K562 (cell line): Measurements from ENCODE around the gene TIPARP. TPM values are rescaled to one million over a fixed set of nuclear protein-coding genes. Genes with fewer than 3 reads are reported as not detected.
A peak's percentile ranks its signal among the peaks of the same experiment; 100 is the strongest.

Experiments used
- ATAC-seq: fragments of 200-7000 bp; cut with Tn5 transposase; 3 replicates; pipeline ENCODE4 v1.9.1; 2020; ENCODE audit warnings: moderate library complexity
- BruUV-seq: library from RNA; stranded (reverse); fragments of 400-500 nt; replicated peaks from 2 replicates; lab custom pipeline; 2021; lab: Mats Ljungman, UMichigan
- CTCF ChIA-PET: fragments of 300-600 bp; formaldehyde crosslinking; extraction: SDS; loops from one replicate; lab custom pipeline; 2021; ENCODE audit warnings: low intra/inter-chr PET ratio; lab: Yijun Ruan, JAX
- POLR2A ChIA-PET: fragments of 300-600, 350-650 bp; sonication (Branson Sonifier 250); formaldehyde crosslinking; extraction: SDS; loops from one replicate; lab custom pipeline; 2021; ENCODE audit warnings: antibody characterized with exemption, inconsistent platforms; lab: Yijun Ruan, JAX
- DNase-seq, 4 experiments: peaks; one replicate each; pipeline versions ENCODE4 v3.0.0 to v3.0.0-alpha.2; 2011 to 2018; ENCODE audit warnings: low spot score in 3 of 4, mixed read lengths in 3 of 4; ENCODE audit errors: extremely low read depth in 1 of 4
- FAIRE-seq: peaks from 2 replicates; lab custom pipeline; 2011; peaks lifted over from hg19 to GRCh38; lab: Jason Lieb, UNC
- H2AFZ ChIP-seq: 2 replicates; pipeline ENCODE4 v1.6.0; 2011; ENCODE audit warnings: low read depth, low read length, control low read depth, inconsistent platforms
- H3K27ac ChIP-seq: fragments of 200-600 bp; 3 replicates; pipeline ENCODE4 v1.8.0; 2011; ENCODE audit warnings: low read depth, mild to moderate bottlenecking, control low read depth, inconsistent platforms, low read length, moderate library complexity, mixed read lengths; ENCODE audit errors: extremely low read depth
- H3K27me3 ChIP-seq, 2 experiments: fragments of 300-600 bp in 1 of 2; 2 replicates in 1 of 2; 3 replicates in 1 of 2; pipeline versions ENCODE4 v1.6.0 to v1.8.0; 2011; ENCODE audit warnings: inconsistent platforms in 2 of 2, low read length in 2 of 2, mild to moderate bottlenecking in 1 of 2, mixed read lengths in 1 of 2, moderate library complexity in 1 of 2; ENCODE audit not compliant: control insufficient read depth in 2 of 2, insufficient read depth in 2 of 2
- H3K36me3 ChIP-seq: fragments of 300-600 bp; 3 replicates; pipeline ENCODE4 v1.8.0; 2011; ENCODE audit warnings: mild to moderate bottlenecking, low read length, inconsistent platforms; ENCODE audit not compliant: control insufficient read depth, insufficient read depth
- H3K4me1 ChIP-seq, 2 experiments: fragments of 200-600 bp in 1 of 2; replicated peaks in 1 of 2; 2 replicates in 1 of 2; 3 replicates in 1 of 2; pipeline versions ENCODE4 v1.5.1 to v1.8.0; 2011; ENCODE audit warnings: inconsistent platforms in 2 of 2, low read length in 2 of 2, mild to moderate bottlenecking in 1 of 2, mixed read lengths in 1 of 2, moderate library complexity in 1 of 2; ENCODE audit not compliant: control insufficient read depth in 2 of 2, insufficient read depth in 2 of 2
- H3K4me2 ChIP-seq: 2 replicates; pipeline ENCODE4 v1.6.1; 2011; ENCODE audit warnings: low read length, control low read depth, inconsistent platforms, mixed read lengths; ENCODE audit not compliant: insufficient read depth
- H3K4me3 ChIP-seq: fragments of 200-600 bp; sonication (generic), shearing (Covaris generic); 2 replicates; pipeline ENCODE4 v1.5.1; 2016; ENCODE audit warnings: control low read depth, inconsistent platforms
- H3K79me2 ChIP-seq: fragments of 200-600 bp; 3 replicates; pipeline ENCODE4 v1.8.0; 2011; ENCODE audit warnings: low read length, inconsistent platforms; ENCODE audit not compliant: control insufficient read depth, insufficient read depth
- H3K9ac ChIP-seq, 2 experiments: 2 replicates each; pipeline versions ENCODE4 v1.6.0 to v1.6.1; 2011; ENCODE audit warnings: low read depth in 2 of 2, low read length in 2 of 2, control low read depth in 1 of 2, inconsistent platforms in 1 of 2, mild to moderate bottlenecking in 1 of 2, mixed read lengths in 1 of 2; ENCODE audit not compliant: insufficient read depth in 1 of 2
- H3K9me1 ChIP-seq: one replicate; pipeline ENCODE4 v1.6.0; 2011; ENCODE audit warnings: inconsistent platforms, mild to moderate bottlenecking, low read length, moderate library complexity; ENCODE audit not compliant: control insufficient read depth, insufficient read depth
- H3K9me3 ChIP-seq: replicated peaks from 2 replicates; pipeline ENCODE4 v1.5.1; 2011; ENCODE audit warnings: low read depth, low read length, inconsistent platforms; ENCODE audit not compliant: control insufficient read depth, insufficient read depth
- H4K20me1 ChIP-seq: replicated peaks from 2 replicates; pipeline ENCODE4 v1.6.1; 2011; ENCODE audit warnings: low read length, inconsistent platforms, mixed read lengths; ENCODE audit not compliant: control insufficient read depth, insufficient read depth
- BDP1 ChIP-seq: IDR thresholded peaks from 3 replicates; pipeline ENCODE4 v1.6.1; 2011; ENCODE audit not compliant: insufficient read length, insufficient read depth
- CBFB ChIP-seq: sonication (generic); formaldehyde crosslinking; IDR thresholded peaks from 2 replicates; pipeline ENCODE4 v1.4.0; 2020; ENCODE audit warnings: mild to moderate bottlenecking, missing genetic modification reagents
- CBX1 ChIP-seq: sonication (generic); IDR thresholded peaks from 2 replicates; pipeline ENCODE4 v1.6.1; 2016; ENCODE audit warnings: antibody characterized with exemption, low read depth, mild to moderate bottlenecking
- GATAD2A ChIP-seq: fragments of 450-650 bp; IDR thresholded peaks from 2 replicates; pipeline ENCODE4 v1.6.1; 2017
- GTF2A2 ChIP-seq: IDR thresholded peaks from 2 replicates; pipeline ENCODE4 v1.6.1; 2016; ENCODE audit warnings: mild to moderate bottlenecking, missing genetic modification characterization, missing compliant biosample characterization
- HNRNPLL ChIP-seq: fragments of 200-400 bp; formaldehyde crosslinking; IDR thresholded peaks from 2 replicates; pipeline ENCODE4 v1.6.1; 2017; ENCODE audit warnings: low read length, low read depth, mild to moderate bottlenecking; ENCODE audit not compliant: poor library complexity, severe bottlenecking
- MIER1 ChIP-seq: fragments of 450-650 bp; IDR thresholded peaks from 2 replicates; pipeline ENCODE4 v1.6.1; 2016; ENCODE audit warnings: antibody characterized with exemption, mild to moderate bottlenecking, low read depth
- NUFIP1 ChIP-seq: fragments of 450-650 bp; IDR thresholded peaks from 2 replicates; pipeline ENCODE4 v1.6.1; 2018; ENCODE audit not compliant: partially characterized antibody
- PCBP1 ChIP-seq: fragments of 200-400 bp; formaldehyde crosslinking; IDR thresholded peaks from 2 replicates; pipeline ENCODE4 v1.6.1; 2018; ENCODE audit warnings: mild to moderate bottlenecking, low read depth, low read length; ENCODE audit not compliant: poor library complexity, severe bottlenecking
- PCBP2 ChIP-seq: fragments of 200-400 bp; formaldehyde crosslinking; IDR thresholded peaks from 2 replicates; pipeline ENCODE4 v1.6.1; 2018; ENCODE audit warnings: low read length, low read depth, mild to moderate bottlenecking, moderate library complexity; ENCODE audit not compliant: poor library complexity, severe bottlenecking
- POLR2AphosphoS2 ChIP-seq: IDR thresholded peaks from 2 replicates; pipeline ENCODE4 v1.6.1; 2012; ENCODE audit warnings: low read length, improper control_type of control experiment
- ZNF507 ChIP-seq: conservative IDR thresholded peaks from 2 replicates; pipeline ENCODE4 v1.6.1; 2017; ENCODE audit warnings: missing genetic modification characterization, missing compliant biosample characterization
- WGBS: fragments of 100-300 bp; shearing (Covaris generic); methylation state at CpG from one replicate; pipeline ENCODE4 v1.1.6; 2016; ENCODE audit warnings: low coverage, mixed read lengths; ENCODE audit not compliant: insufficient coverage; ENCODE audit errors: missing lambda C conversion rate; 5-methylcytosine and 5-hydroxymethylcytosine counted together
- in situ Hi-C: fragments of 300-500 bp; cut with MboI; formaldehyde crosslinking; loops from 4 replicates; pipeline ENCODE4 v1.15.0; 2018; ENCODE audit warnings: inconsistent platforms, mixed read lengths
- intact Hi-C: fragments of 100-400 bp; cut with micrococcal nuclease; formaldehyde crosslinking; loops from 2 replicates; pipeline ENCODE4 v1.14.2; 2022
- polyA plus RNA-seq, 8 experiments: library from polyadenylated mRNA; depleted of rRNA in 4 of 8; stranded (reverse) in 5 of 8; unstranded in 3 of 8; fragments of >200 nt; fragmentation: Nextera tagmentation in 2 of 8; fragmentation: Illumina TruSeq in 1 of 8; extraction: Ambion mirVana in 2 of 8; extraction: Trizol in 1 of 8; gene quantifications; 2 replicates each; pipeline versions ENCODE4 v1.2.1 to v1.2.3, GENCODE V29; 2011 to 2014; ENCODE audit warnings: inconsistent platforms in 1 of 8, missing spikeins in 1 of 8
- total RNA-seq, 7 experiments: library from RNA; depleted of rRNA in 6 of 7; stranded (reverse); fragments of >200 nt in 6 of 7; fragmentation: Illumina TruSeq in 2 of 7; extraction: Trizol in 2 of 7; gene quantifications; 2 replicates each; pipeline versions ENCODE4 v1.2.1 to v1.2.3, GENCODE V29; 2011 to 2021; ENCODE audit warnings: low replicate concordance in 1 of 7
- TF ChIP-seq, protein P1 (sequence below): sonication (generic); formaldehyde crosslinking; IDR thresholded peaks from 2 replicates; pipeline ENCODE4 v1.8.1; 2023; ENCODE audit warnings: mild to moderate bottlenecking, missing genetic modification reagents
- TF ChIP-seq, protein P2 (sequence below): fragments of 250-450 bp; sonication (Bioruptor Pico); IDR thresholded peaks from 2 replicates; pipeline ENCODE4 v1.8.0; 2021; ENCODE audit warnings: moderate library complexity, mild to moderate bottlenecking, inconsistent platforms
- TF ChIP-seq, protein P3 (sequence below), 2 experiments: fragments of 450-650 bp; conservative IDR thresholded peaks; 2 replicates each; pipeline ENCODE4 v1.6.1; 2017; ENCODE audit warnings: mild to moderate bottlenecking in 2 of 2, moderate library complexity in 2 of 2

Gene TIPARP
- total and polyA plus RNA-seq, 9 of the 15 experiments (the other 6 are each of a cell fraction or from before 2014, with no cell fraction given) = 2.4 to 29.4 (median 15.1) TPM

DNA sequence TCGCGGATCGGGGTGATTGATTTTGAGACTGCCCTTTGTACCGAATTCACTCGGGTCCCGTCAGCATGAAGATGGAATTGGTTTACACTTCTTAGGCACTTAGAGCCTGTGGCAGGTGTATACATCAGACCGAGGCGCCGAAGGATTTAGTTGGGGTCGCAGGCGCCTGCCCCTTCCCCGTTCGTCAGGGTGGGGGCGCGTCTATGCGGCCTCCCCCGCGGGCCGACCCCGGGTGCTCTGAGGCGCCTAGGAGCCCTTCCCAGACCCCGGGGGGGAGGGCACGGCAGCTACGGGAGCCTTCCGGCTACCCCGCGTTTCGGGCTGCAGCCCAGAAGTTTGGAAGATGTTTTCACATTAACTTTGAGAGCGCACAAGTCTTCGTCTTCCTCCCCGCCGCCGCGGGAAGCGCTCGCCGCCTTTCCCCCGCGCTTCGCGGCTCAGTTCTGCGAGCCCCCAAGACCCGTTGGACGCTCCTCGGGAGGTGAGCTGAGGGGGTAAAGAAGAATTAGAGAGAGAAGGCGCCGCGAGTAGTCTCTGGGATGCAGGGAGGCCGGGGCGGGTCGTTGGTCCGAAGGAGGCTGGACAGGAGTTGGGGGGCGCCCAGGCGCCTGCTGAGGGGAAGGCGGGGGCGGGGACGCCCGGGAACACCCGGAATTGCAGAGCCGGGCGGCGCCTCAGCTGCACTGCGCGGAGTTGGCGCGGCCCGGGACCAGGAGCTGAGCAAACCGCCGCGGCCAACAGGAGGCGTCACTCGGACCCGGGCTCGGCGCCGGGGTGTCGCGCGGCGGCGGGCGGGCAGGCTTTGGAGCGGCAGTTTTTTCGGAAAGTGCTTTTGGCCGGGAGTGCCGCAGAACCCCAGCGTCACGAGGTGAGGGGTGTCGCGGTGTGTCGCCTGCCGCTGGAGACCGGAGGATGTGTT is 780 bp downstream of the TIPARP start:
- in situ Hi-C loops = loop anchor here (25.0 kb wide), 2 partner anchors 538 to 663 kb away; no protein-coding TSS in a partner anchor
- peak; percentile 61 for ATAC-seq
- FAIRE-seq = no peak
- intact Hi-C loops = loop anchor here (1.0 to 10.0 kb wide), 10 partner anchors 69 to 523 kb away; partner anchors contain the start of genes LEKR1 and SSR3
- Histone ChIP-seq H3K36me3 (peaks cover 31% of the 10 kb centered on the region), H3K27me3 (no peaks in the 10 kb centered on the region), H3K79me2 (peaks cover 56% of the 10 kb centered on the region), H3K4me1 (peaks cover 21 to 37% of the 10 kb centered on the region in 2 experiments; a peak in 4 of 5 replicates), H4K20me1 (peaks cover 35% of the 10 kb centered on the region), H3K4me3 (peak overlapping the region; percentile 89), H3K9me3 (no peaks in the 10 kb centered on the region; the same call in 1 of the 2 replicates), H3K9ac (peak overlapping the region; percentile 78 to 94), H3K27ac (peak overlapping the region; percentile 70), H3K9me1 (no peaks in the 10 kb centered on the region), H3K4me2 (peak overlapping the region; percentile 91), H2AFZ (peak overlapping the region; percentile 77)
- CTCF ChIA-PET = interaction anchor here (0.7 to 3.5 kb wide), 5 partner anchors 121 to 524 kb away, joined by 3 to 48 read pairs (median 14); partner anchors contain the start of gene SSR3
- DNase-seq = peak; percentile 51 to 78 (median 52)
- POLR2A ChIA-PET = interaction anchor here (0.6 to 5.0 kb wide), 10 partner anchors 8 to 472 kb away, joined by 3 to 27 read pairs (median 3); partner anchors contain the start of gene SSR3
- WGBS = under 1% methylated on average over 61 of the region's 93 CpGs
- TSS peak; percentile 36 for BruUV-seq
- no peak for TF ChIP-seq NUFIP1
- TF ChIP-seq ZNF507 = no peak
- TF ChIP-seq PCBP1 = peak; percentile 79
- no peak for TF ChIP-seq POLR2AphosphoS2
- TF ChIP-seq, protein P1, sequence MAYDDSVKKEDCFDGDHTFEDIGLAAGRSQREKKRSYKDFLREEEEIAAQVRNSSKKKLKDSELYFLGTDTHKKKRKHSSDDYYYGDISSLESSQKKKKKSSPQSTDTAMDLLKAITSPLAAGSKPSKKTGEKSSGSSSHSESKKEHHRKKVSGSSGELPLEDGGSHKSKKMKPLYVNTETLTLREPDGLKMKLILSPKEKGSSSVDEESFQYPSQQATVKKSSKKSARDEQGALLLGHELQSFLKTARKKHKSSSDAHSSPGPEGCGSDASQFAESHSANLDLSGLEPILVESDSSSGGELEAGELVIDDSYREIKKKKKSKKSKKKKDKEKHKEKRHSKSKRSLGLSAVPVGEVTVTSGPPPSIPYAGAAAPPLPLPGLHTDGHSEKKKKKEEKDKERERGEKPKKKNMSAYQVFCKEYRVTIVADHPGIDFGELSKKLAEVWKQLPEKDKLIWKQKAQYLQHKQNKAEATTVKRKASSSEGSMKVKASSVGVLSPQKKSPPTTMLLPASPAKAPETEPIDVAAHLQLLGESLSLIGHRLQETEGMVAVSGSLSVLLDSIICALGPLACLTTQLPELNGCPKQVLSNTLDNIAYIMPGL (CRISPR knock-in tag) = no peak; the same call in 1 of the 2 replicates
- TF ChIP-seq, protein P2, sequence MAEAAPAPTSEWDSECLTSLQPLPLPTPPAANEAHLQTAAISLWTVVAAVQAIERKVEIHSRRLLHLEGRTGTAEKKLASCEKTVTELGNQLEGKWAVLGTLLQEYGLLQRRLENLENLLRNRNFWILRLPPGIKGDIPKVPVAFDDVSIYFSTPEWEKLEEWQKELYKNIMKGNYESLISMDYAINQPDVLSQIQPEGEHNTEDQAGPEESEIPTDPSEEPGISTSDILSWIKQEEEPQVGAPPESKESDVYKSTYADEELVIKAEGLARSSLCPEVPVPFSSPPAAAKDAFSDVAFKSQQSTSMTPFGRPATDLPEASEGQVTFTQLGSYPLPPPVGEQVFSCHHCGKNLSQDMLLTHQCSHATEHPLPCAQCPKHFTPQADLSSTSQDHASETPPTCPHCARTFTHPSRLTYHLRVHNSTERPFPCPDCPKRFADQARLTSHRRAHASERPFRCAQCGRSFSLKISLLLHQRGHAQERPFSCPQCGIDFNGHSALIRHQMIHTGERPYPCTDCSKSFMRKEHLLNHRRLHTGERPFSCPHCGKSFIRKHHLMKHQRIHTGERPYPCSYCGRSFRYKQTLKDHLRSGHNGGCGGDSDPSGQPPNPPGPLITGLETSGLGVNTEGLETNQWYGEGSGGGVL (CRISPR knock-in tag) = no peak
- TF ChIP-seq, protein P3, sequence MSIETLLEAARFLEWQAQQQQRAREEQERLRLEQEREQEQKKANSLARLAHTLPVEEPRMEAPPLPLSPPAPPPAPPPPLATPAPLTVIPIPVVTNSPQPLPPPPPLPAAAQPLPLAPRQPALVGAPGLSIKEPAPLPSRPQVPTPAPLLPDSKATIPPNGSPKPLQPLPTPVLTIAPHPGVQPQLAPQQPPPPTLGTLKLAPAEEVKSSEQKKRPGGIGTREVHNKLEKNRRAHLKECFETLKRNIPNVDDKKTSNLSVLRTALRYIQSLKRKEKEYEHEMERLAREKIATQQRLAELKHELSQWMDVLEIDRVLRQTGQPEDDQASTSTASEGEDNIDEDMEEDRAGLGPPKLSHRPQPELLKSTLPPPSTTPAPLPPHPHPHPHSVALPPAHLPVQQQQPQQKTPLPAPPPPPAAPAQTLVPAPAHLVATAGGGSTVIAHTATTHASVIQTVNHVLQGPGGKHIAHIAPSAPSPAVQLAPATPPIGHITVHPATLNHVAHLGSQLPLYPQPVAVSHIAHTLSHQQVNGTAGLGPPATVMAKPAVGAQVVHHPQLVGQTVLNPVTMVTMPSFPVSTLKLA (conservative IDR thresholded peaks at IDR 0.05) = peak in 1 of 2 experiments; percentile 44; a peak in 2 of 4 replicates
- TF ChIP-seq PCBP2 = no peak
- TF ChIP-seq CBX1 = peak; percentile 99
- no peak for TF ChIP-seq GTF2A2 (tag)
- no peak for TF ChIP-seq BDP1
- TF ChIP-seq HNRNPLL = peak; percentile 50
- TF ChIP-seq GATAD2A = no peak
- TF ChIP-seq CBFB (CRISPR knock-in tag) = no peak
- TF ChIP-seq MIER1 = no peak
